Liver (tissue), 9 donors: ENCODE results near the gene LAMB3. TPM values are rescaled to one million over a fixed set of nuclear protein-coding genes. Genes with fewer than 3 reads are reported as not detected.

Source experiments
- DNase-seq: peaks from one replicate; pipeline ENCODE4 v3.0.0-alpha.2; 2017; ENCODE audit warnings: low spot score
- H3K27ac ChIP-seq, 2 donors: one replicate each; pipeline ENCODE4 v1.7.0; 2013; ENCODE audit warnings: inconsistent platforms in 2 of 2, low read length in 2 of 2, control low read depth in 1 of 2, low read depth in 1 of 2, mild to moderate bottlenecking in 1 of 2
- H3K27me3 ChIP-seq, 4 donors: one replicate each; pipeline versions ENCODE4 v1.6.1 to v1.7.0; 2013; ENCODE audit warnings: low read length in 3 of 4, inconsistent platforms in 1 of 4, mild to moderate bottlenecking in 1 of 4, moderate library complexity in 1 of 4; ENCODE audit not compliant: control insufficient read depth in 4 of 4, insufficient read depth in 4 of 4
- H3K36me3 ChIP-seq, 4 donors: one replicate each; pipeline versions ENCODE4 v1.6.1 to v1.7.0; 2013; ENCODE audit warnings: low read length in 3 of 4, mild to moderate bottlenecking in 3 of 4, low read depth in 1 of 4, moderate library complexity in 1 of 4; ENCODE audit not compliant: control insufficient read depth in 4 of 4, insufficient read depth in 3 of 4
- H3K4me1 ChIP-seq, 4 donors: one replicate each; pipeline versions ENCODE4 v1.6.1 to v1.7.0; 2013; ENCODE audit warnings: low read length in 3 of 4, mild to moderate bottlenecking in 3 of 4, moderate library complexity in 1 of 4; ENCODE audit not compliant: control insufficient read depth in 4 of 4, insufficient read depth in 4 of 4
- H3K4me3 ChIP-seq, 3 donors: one replicate each; pipeline versions ENCODE4 v1.6.1 to v1.7.0; 2013; ENCODE audit warnings: low read length in 3 of 3, control low read depth in 1 of 3, low read depth in 1 of 3, mild to moderate bottlenecking in 1 of 3
- H3K9ac ChIP-seq, 2 donors: one replicate each; pipeline ENCODE4 v1.7.0; 2013; ENCODE audit warnings: low read length in 2 of 2, mild to moderate bottlenecking in 2 of 2, moderate library complexity in 2 of 2, control low read depth in 1 of 2, low read depth in 1 of 2
- H3K9me3 ChIP-seq, 4 donors: one replicate each; pipeline versions ENCODE4 v1.6.1 to v1.7.0; 2013; ENCODE audit warnings: low read length in 3 of 4; ENCODE audit not compliant: control insufficient read depth in 4 of 4
- CTCF ChIP-seq: fragments of 150-350 bp; IDR thresholded peaks from 2 replicates; pipeline ENCODE4 v1.5.1; 2017; ENCODE audit warnings: improper control_type of control experiment, low read depth, low read length; ENCODE audit not compliant: missing input control
- EGR1 ChIP-seq, 2 donors: IDR thresholded peaks; 2 replicates each; pipeline ENCODE4 v1.6.1; 2016 to 2018; ENCODE audit warnings: antibody characterized with exemption in 2 of 2, low read depth in 2 of 2
- FOXA1 ChIP-seq: IDR thresholded peaks from 2 replicates; pipeline ENCODE4 v1.6.1; 2016; ENCODE audit warnings: antibody characterized with exemption
- FOXA2 ChIP-seq: IDR thresholded peaks from 2 replicates; pipeline ENCODE4 v1.6.1; 2016; ENCODE audit warnings: antibody characterized with exemption
- GABPA ChIP-seq, 2 donors: IDR thresholded peaks in 1 of 2; conservative IDR thresholded peaks in 1 of 2; 2 replicates each; pipeline ENCODE4 v1.6.1; 2016; ENCODE audit warnings: antibody characterized with exemption in 2 of 2, mild to moderate bottlenecking in 1 of 2, moderate library complexity in 1 of 2
- HNF4A ChIP-seq, 2 donors: conservative IDR thresholded peaks; 2 replicates each; pipeline ENCODE4 v1.6.1; 2016; ENCODE audit warnings: antibody characterized with exemption in 2 of 2, mild to moderate bottlenecking in 2 of 2
- HNF4G ChIP-seq: IDR thresholded peaks from 2 replicates; pipeline ENCODE4 v1.6.1; 2016; ENCODE audit warnings: antibody characterized with exemption
- JUND ChIP-seq, 2 donors: IDR thresholded peaks; 2 replicates each; pipeline ENCODE4 v1.6.1; 2016; ENCODE audit warnings: antibody characterized with exemption in 2 of 2
- NR2F2 ChIP-seq: IDR thresholded peaks from 2 replicates; pipeline ENCODE4 v1.6.1; 2016; ENCODE audit warnings: antibody characterized with exemption
- RAD21 ChIP-seq, 2 donors: IDR thresholded peaks; 2 replicates each; pipeline ENCODE4 v1.6.1; 2016; ENCODE audit warnings: antibody characterized with exemption in 2 of 2, mild to moderate bottlenecking in 2 of 2
- RXRA ChIP-seq, 2 donors: IDR thresholded peaks; 2 replicates each; pipeline ENCODE4 v1.6.1; 2017 to 2018; ENCODE audit warnings: antibody characterized with exemption in 2 of 2, mild to moderate bottlenecking in 1 of 2
- SP1 ChIP-seq: IDR thresholded peaks from 2 replicates; pipeline ENCODE4 v1.6.1; 2018; ENCODE audit warnings: antibody characterized with exemption, mild to moderate bottlenecking
- TAF1 ChIP-seq: conservative IDR thresholded peaks from 2 replicates; pipeline ENCODE4 v1.6.1; 2016; ENCODE audit warnings: antibody characterized with exemption, mild to moderate bottlenecking
- YY1 ChIP-seq: IDR thresholded peaks from 2 replicates; pipeline ENCODE4 v1.6.1; 2016; ENCODE audit warnings: antibody characterized with exemption, mild to moderate bottlenecking
- ZBTB33 ChIP-seq: IDR thresholded peaks from 2 replicates; pipeline ENCODE4 v1.6.1; 2016; ENCODE audit warnings: antibody characterized with exemption
- WGBS: extraction: QIAGEN DNeasy Blood & Tissue Kit; methylation state at CpG from one replicate; pipeline ENCODE4 v1.1.7; 2013; 5-methylcytosine and 5-hydroxymethylcytosine counted together
- polyA plus RNA-seq, 2 donors: library from polyadenylated mRNA; stranded (reverse) in 1 of 2; unstranded in 1 of 2; fragments of 200-250 nt in 1 of 2; fragments of >200 nt in 1 of 2; fragmentation: Nextera tagmentation in 1 of 2; extraction: Ambion mirVana in 1 of 2; gene quantifications; one replicate each; pipeline versions ENCODE4 v1.2.1 to v1.2.3, GENCODE V29; 2013 to 2015
- total RNA-seq, 2 donors: library from RNA; depleted of rRNA; stranded (reverse); fragments of >200 nt; gene quantifications; one replicate each; pipeline ENCODE4 v1.2.3, GENCODE V29; 2014
- TF ChIP-seq, protein P1 (sequence below): IDR thresholded peaks from 2 replicates; pipeline ENCODE4 v1.6.1; 2016; ENCODE audit warnings: antibody characterized with exemption, mild to moderate bottlenecking
- TF ChIP-seq, protein P2 (sequence below): IDR thresholded peaks from 2 replicates; pipeline ENCODE4 v1.6.1; 2016; ENCODE audit warnings: antibody characterized with exemption
- TF ChIP-seq, protein P3 (sequence below): IDR thresholded peaks from 2 replicates; pipeline ENCODE4 v1.6.1; 2016; ENCODE audit warnings: antibody characterized with exemption
- donor health status: healthy.
- donor health status: healthy.
- donor health status: healthy.
- donor health status: healthy.
- donor health status: healthy.

LAMB3 gene
- total and polyA plus RNA-seq, 4 donors, result 1.3 to 9.1 (median 5.6) TPM

GRCh38 chr1:209670441-209671082 is 18.3 kb upstream of the LAMB3 start:
- peaks cover 13 to 57% (median 39%) of the 10 kb centered on the region in 4 donors for H3K4me1 ChIP-seq
- no peak overlapping the region for H3K4me3 ChIP-seq
- no peaks in the 10 kb centered on the region for H3K36me3 ChIP-seq
- H3K27ac ChIP-seq, result no peak overlapping the region
- no peak overlapping the region for H3K9ac ChIP-seq
- 38% methylated on average over 1 of the region's 1 CpG for WGBS
- TF ChIP-seq SP1 (peak; percentile 60), TAF1 (no peak), CTCF (no peak), RXRA (IDR thresholded peaks at IDR 0.05) (peak; percentile 69 to 82), RAD21 (IDR thresholded peaks at IDR 0.05) (peak in 1 of 2 donors; percentile 16), GABPA (IDR thresholded peaks at IDR 0.05 in 1 of 2, conservative IDR thresholded peaks at IDR 0.05 in 1 of 2) (no peak), ZBTB33 (peak; percentile 59), FOXA1 (peak; percentile 10), YY1 (peak; percentile 65), HNF4G (no peak), HNF4A (conservative IDR thresholded peaks at IDR 0.05) (peak; percentile 71 to 75), FOXA2 (no peak), NR2F2 (no peak), JUND (IDR thresholded peaks at IDR 0.05) (peak in 1 of 2 donors; percentile 34), EGR1 (IDR thresholded peaks at IDR 0.05; ENCODE audit: low read depth in 2 of 2) (no peak)
- TF ChIP-seq, protein P1, sequence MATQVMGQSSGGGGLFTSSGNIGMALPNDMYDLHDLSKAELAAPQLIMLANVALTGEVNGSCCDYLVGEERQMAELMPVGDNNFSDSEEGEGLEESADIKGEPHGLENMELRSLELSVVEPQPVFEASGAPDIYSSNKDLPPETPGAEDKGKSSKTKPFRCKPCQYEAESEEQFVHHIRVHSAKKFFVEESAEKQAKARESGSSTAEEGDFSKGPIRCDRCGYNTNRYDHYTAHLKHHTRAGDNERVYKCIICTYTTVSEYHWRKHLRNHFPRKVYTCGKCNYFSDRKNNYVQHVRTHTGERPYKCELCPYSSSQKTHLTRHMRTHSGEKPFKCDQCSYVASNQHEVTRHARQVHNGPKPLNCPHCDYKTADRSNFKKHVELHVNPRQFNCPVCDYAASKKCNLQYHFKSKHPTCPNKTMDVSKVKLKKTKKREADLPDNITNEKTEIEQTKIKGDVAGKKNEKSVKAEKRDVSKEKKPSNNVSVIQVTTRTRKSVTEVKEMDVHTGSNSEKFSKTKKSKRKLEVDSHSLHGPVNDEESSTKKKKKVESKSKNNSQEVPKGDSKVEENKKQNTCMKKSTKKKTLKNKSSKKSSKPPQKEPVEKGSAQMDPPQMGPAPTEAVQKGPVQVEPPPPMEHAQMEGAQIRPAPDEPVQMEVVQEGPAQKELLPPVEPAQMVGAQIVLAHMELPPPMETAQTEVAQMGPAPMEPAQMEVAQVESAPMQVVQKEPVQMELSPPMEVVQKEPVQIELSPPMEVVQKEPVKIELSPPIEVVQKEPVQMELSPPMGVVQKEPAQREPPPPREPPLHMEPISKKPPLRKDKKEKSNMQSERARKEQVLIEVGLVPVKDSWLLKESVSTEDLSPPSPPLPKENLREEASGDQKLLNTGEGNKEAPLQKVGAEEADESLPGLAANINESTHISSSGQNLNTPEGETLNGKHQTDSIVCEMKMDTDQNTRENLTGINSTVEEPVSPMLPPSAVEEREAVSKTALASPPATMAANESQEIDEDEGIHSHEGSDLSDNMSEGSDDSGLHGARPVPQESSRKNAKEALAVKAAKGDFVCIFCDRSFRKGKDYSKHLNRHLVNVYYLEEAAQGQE, result no peak
- TF ChIP-seq, protein P2, sequence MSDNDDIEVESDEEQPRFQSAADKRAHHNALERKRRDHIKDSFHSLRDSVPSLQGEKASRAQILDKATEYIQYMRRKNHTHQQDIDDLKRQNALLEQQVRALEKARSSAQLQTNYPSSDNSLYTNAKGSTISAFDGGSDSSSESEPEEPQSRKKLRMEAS, result peak; percentile 77
- TF ChIP-seq, protein P3, sequence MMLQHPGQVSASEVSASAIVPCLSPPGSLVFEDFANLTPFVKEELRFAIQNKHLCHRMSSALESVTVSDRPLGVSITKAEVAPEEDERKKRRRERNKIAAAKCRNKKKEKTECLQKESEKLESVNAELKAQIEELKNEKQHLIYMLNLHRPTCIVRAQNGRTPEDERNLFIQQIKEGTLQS, result peak; percentile 37
- no peaks in the 10 kb centered on the region for H3K9me3 ChIP-seq
- no peak for DNase-seq
- H3K27me3 ChIP-seq, result no peaks in the 10 kb centered on the region
